Erythroblast (primary cell): ENCODE data around the gene NLRC5.

Experiments used
- GATA1 ChIP-seq: IDR thresholded peaks from 2 replicates; pipeline ENCODE4 v1.6.1; 2011; ENCODE audit warnings: low read depth, mild to moderate bottlenecking, control low read depth, low read length, moderate library complexity
- POLR2A ChIP-seq: IDR thresholded peaks from 2 replicates; pipeline ENCODE4 v1.6.1; 2011; ENCODE audit warnings: mild to moderate bottlenecking, low read length

DNA sequence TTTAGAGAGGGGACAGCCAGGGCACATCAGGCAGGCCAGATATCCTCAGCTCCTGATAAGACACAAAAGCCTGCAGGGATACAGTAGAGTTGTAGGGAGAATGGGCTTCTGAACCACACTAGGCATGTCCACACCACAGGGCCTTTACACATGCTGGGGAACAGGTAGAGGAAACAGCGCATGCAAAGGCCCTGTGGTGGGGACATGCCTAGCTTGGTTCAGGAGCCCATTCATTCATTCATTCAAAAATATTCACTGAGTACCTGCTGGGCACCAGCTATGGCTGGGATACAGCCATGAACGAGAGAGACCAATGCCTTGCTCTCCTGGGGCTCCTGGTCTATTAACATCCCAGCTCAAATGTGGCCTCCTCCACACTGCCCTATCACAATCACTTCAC is 107.4 kb downstream of the NLRC5 start:
- TF ChIP-seq POLR2A (no peak), GATA1 (no peak)
